HepG2 (cell line): ENCODE data around the gene TAS2R39.

ENCODE experiments used
- ARNT2 ChIP-seq: sonication (generic); formaldehyde crosslinking; IDR thresholded peaks from 2 replicates; pipeline ENCODE4 v1.8.0; 2022; ENCODE audit warnings: mild to moderate bottlenecking, low read depth, missing genetic modification reagents, moderate library complexity
- CERS6 ChIP-seq: sonication (generic); formaldehyde crosslinking; IDR thresholded peaks from 2 replicates; pipeline ENCODE4 v1.5.0; 2020; ENCODE audit warnings: missing genetic modification reagents
- DDIT3 ChIP-seq: sonication (generic); formaldehyde crosslinking; IDR thresholded peaks from 2 replicates; pipeline ENCODE4 v1.4.0; 2020; ENCODE audit warnings: mild to moderate bottlenecking, missing genetic modification reagents

- TF ChIP-seq CERS6 (CRISPR knock-in tag) (no peak), ARNT2 (CRISPR knock-in tag) (no peak), DDIT3 (CRISPR knock-in tag) (no peak)
These were observed 31.8 kb downstream of the TAS2R39 start for GRCh38 chr7:143214789-143215679.
